Esophagus muscularis mucosa (tissue), 4 donors: ENCODE data around the gene CCT3. TPM values are rescaled to one million over a fixed set of nuclear protein-coding genes. Genes with fewer than 3 reads are reported as not detected.

Experiments
- DNase-seq: peaks from one replicate; pipeline ENCODE4 v3.0.0-alpha.2; 2017; ENCODE audit errors: extremely low spot score
- H3K27ac ChIP-seq, 4 donors: fragments of 200-600 bp; sonication (generic); replicated peaks in 1 of 4; 1 replicate in 3 of 4; 2 replicates in 1 of 4; pipeline ENCODE4 v1.5.1; 2016 to 2019; ENCODE audit warnings: mild to moderate bottlenecking in 1 of 4
- H3K27me3 ChIP-seq, 4 donors: fragments of 200-600 bp; sonication (generic); one replicate each; pipeline versions ENCODE4 v1.5.1 to v1.6.0; 2016 to 2019
- H3K36me3 ChIP-seq, 4 donors: fragments of 200-600 bp; sonication (generic); one replicate each; pipeline ENCODE4 v1.5.1; 2016 to 2019
- H3K4me1 ChIP-seq, 4 donors: fragments of 200-600 bp; sonication (generic); one replicate each; pipeline ENCODE4 v1.5.1; 2016 to 2019
- H3K4me3 ChIP-seq, 4 donors: fragments of 200-600 bp; sonication (generic); 1 replicate in 2 of 4; 2 replicates in 2 of 4; pipeline ENCODE4 v1.5.1; 2016 to 2019; ENCODE audit warnings: mild to moderate bottlenecking in 4 of 4, moderate library complexity in 1 of 4
- H3K9me3 ChIP-seq, 4 donors: fragments of 200-600 bp; sonication (generic); 1 replicate in 3 of 4; 2 replicates in 1 of 4; pipeline ENCODE4 v1.5.1; 2016 to 2019
- EP300 ChIP-seq: sonication (generic); formaldehyde crosslinking; IDR thresholded peaks from one replicate; pipeline ENCODE4 v1.6.1; 2017; ENCODE audit warnings: antibody characterized with exemption
- POLR2A ChIP-seq: fragments of 450-650 bp; IDR thresholded peaks from one replicate; pipeline ENCODE4 v1.6.1; 2017; ENCODE audit warnings: antibody characterized with exemption, moderate library complexity, mild to moderate bottlenecking, low read depth
- POLR2AphosphoS5 ChIP-seq, 2 donors: sonication (generic); formaldehyde crosslinking; IDR thresholded peaks; one replicate each; pipeline ENCODE4 v1.6.1; 2017; ENCODE audit warnings: antibody characterized with exemption in 2 of 2
- WGBS: methylation state at CpG from one replicate; pipeline ENCODE4 v1.1.5; 2018; 5-methylcytosine and 5-hydroxymethylcytosine counted together
- intact Hi-C: fragments of 100-400 bp; cut with DNase I; formaldehyde crosslinking; loops from one replicate; pipeline ENCODE4 v1.15.1; 2023
- total RNA-seq, 4 donors: library from RNA; depleted of rRNA; stranded (reverse); fragments of >200 nt; gene quantifications; one replicate each; pipeline versions ENCODE4 v1.1.0 to v1.2.1, GENCODE V29; 2016
- TF ChIP-seq, protein P1 (sequence below), 3 experiments: fragments of 200-600 bp in 2 of 3; fragments of 450-650 bp in 1 of 3; sonication (generic) in 2 of 3; IDR thresholded peaks; one replicate each; pipeline ENCODE4 v1.5.1; 2017 to 2019; ENCODE audit warnings: antibody characterized with exemption in 3 of 3, mild to moderate bottlenecking in 2 of 3, moderate library complexity in 1 of 3

CCT3 gene
- total RNA-seq, 4 donors from 2014 or later, result 172 to 241 (median 222) TPM

DNA sequence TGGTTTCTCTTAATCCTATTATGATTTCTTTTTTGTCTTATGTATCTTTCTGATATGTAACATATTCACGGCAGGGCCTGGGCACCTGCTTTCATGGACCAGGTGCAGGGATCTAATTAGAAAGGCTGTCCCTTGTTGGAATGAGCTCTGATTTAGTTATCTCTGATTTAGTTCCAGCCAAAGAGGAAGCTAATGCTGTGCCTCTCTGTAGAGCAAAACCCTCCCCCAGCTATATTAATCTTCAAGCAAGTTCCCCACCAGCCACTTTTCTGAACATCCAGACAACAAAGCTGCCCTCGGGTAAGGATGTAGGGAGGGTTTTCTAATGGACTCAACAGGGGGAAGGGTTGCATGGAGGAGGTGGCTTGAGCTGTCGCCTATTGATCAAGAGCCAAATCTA, 6.3 kb upstream of the CCT3 start:
- H3K27me3 ChIP-seq, result peaks cover 0 to 8% (median 0%) of the 10 kb centered on the region in 4 donors
- 72% methylated on average over 3 of the region's 3 CpGs for WGBS
- H3K4me3 ChIP-seq, result no peak overlapping the region
- TF ChIP-seq POLR2AphosphoS5 (IDR thresholded peaks at IDR 0.05) (no peak), POLR2A (no peak), EP300 (no peak)
- TF ChIP-seq, protein P1, sequence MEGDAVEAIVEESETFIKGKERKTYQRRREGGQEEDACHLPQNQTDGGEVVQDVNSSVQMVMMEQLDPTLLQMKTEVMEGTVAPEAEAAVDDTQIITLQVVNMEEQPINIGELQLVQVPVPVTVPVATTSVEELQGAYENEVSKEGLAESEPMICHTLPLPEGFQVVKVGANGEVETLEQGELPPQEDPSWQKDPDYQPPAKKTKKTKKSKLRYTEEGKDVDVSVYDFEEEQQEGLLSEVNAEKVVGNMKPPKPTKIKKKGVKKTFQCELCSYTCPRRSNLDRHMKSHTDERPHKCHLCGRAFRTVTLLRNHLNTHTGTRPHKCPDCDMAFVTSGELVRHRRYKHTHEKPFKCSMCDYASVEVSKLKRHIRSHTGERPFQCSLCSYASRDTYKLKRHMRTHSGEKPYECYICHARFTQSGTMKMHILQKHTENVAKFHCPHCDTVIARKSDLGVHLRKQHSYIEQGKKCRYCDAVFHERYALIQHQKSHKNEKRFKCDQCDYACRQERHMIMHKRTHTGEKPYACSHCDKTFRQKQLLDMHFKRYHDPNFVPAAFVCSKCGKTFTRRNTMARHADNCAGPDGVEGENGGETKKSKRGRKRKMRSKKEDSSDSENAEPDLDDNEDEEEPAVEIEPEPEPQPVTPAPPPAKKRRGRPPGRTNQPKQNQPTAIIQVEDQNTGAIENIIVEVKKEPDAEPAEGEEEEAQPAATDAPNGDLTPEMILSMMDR (IDR thresholded peaks at IDR 0.05), result no peak
- no peak for DNase-seq
- no peaks in the 10 kb centered on the region for H3K4me1 ChIP-seq
- no peaks in the 10 kb centered on the region for H3K36me3 ChIP-seq
- H3K27ac ChIP-seq, result no peak overlapping the region
- intact Hi-C loops, result no loop called here
- H3K9me3 ChIP-seq, result no peaks in the 10 kb centered on the region

DNA sequence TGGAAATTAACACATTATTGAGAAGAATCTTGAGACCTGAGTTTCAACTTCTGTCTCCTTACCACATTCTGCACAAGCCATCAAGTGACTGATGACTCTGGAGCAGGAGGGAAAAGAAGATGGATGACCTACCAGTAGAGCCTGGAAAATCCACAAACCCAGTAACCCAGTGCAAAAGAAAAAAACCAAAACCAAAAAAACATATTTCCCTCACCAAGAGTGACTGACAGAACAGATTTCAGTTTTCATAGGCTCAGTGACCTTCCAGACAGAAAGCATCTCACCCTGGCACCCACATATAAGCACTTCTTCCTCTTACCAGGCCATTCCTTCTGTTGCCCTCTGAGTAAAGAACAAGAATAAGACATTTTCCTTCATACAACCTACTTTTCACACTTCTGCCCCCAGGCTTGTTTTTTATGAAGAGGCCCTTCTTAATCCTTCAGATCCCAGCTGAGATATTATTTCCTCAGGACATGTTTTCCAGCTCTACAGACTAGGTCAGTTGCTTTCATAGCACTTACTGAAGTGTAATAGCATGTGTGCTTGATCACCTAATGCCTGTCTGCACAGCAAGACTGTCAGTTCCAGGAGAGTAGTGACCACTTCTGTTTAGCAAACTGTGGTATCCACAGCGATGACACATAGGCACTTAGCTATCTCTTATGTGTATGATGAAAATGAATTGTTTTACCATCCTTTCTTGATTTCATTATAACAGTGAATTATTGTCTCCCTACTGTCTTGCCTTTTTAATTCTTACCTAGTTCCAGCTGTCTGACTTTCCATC, 4.3 kb upstream of the CCT3 start:
- Histone ChIP-seq H3K27me3 (peaks cover 0 to 8% (median 0%) of the 10 kb centered on the region in 4 donors), H3K36me3 (no peaks in the 10 kb centered on the region), H3K27ac (no peak overlapping the region), H3K9me3 (no peaks in the 10 kb centered on the region), H3K4me3 (no peak overlapping the region), H3K4me1 (peaks cover 0 to 3% (median 2%) of the 10 kb centered on the region in 4 donors)
- intact Hi-C loops, result no loop called here
- DNase-seq, result no peak
- TF ChIP-seq, protein P1 (IDR thresholded peaks at IDR 0.05), result no peak
- TF ChIP-seq POLR2AphosphoS5 (IDR thresholded peaks at IDR 0.05) (no peak), POLR2A (no peak), EP300 (no peak)
- 83% methylated on average over 1 of the region's 1 CpG for WGBS

- DNase-seq, result no peak
- Histone ChIP-seq H3K27ac (peak overlapping the region; percentile 82 to 90 (median 89)), H3K36me3 (peaks cover 12 to 29% (median 28%) of the 10 kb centered on the region in 4 donors), H3K27me3 (no peaks in the 10 kb centered on the region), H3K4me1 (peaks cover 19 to 29% (median 25%) of the 10 kb centered on the region in 4 donors), H3K9me3 (no peaks in the 10 kb centered on the region), H3K4me3 (peak overlapping the region; percentile 78 to 94 (median 88))
- WGBS, result under 1% methylated on average over 14 of the region's 14 CpGs
- TF ChIP-seq, protein P1 (IDR thresholded peaks at IDR 0.05), result no peak
- no peak for TF ChIP-seq POLR2AphosphoS5 (IDR thresholded peaks at IDR 0.05)
- TF ChIP-seq EP300, result no peak
- TF ChIP-seq POLR2A, result no peak
- intact Hi-C loops, result no loop called here
Observed at GRCh38 chr1:156337888-156338179, 258 bp downstream of the CCT3 start.

GRCh38 chr1:156337052-156337887, 822 bp downstream of the CCT3 start:
- H3K27ac ChIP-seq, result peak overlapping the region; percentile 82 to 90 (median 89)
- no peak for DNase-seq
- TF ChIP-seq, protein P1 (IDR thresholded peaks at IDR 0.05), result no peak
- TF ChIP-seq POLR2A, result no peak
- no peak for TF ChIP-seq EP300
- no peak for TF ChIP-seq POLR2AphosphoS5 (IDR thresholded peaks at IDR 0.05)
- no peaks in the 10 kb centered on the region for H3K27me3 ChIP-seq
- peaks cover 19 to 29% (median 25%) of the 10 kb centered on the region in 4 donors for H3K4me1 ChIP-seq
- intact Hi-C loops, result no loop called here
- H3K9me3 ChIP-seq, result no peaks in the 10 kb centered on the region
- H3K36me3 ChIP-seq, result peaks cover 18 to 35% (median 33%) of the 10 kb centered on the region in 4 donors
- WGBS, result 40% methylated on average over 34 of the region's 34 CpGs
- H3K4me3 ChIP-seq, result peak overlapping the region; percentile 78 to 94 (median 88)
